ENCODE measurements around the gene TMEM140. TPM values are rescaled to one million over a fixed set of nuclear protein-coding genes. Genes with fewer than 3 reads are reported as not detected.

TMEM140 gene
- total and polyA plus RNA-seq, 2 of the 13 experiments (the other 11 are each of a cell fraction or from before 2014, with no cell fraction given) = 9.2 to 21.7 TPM

DNA sequence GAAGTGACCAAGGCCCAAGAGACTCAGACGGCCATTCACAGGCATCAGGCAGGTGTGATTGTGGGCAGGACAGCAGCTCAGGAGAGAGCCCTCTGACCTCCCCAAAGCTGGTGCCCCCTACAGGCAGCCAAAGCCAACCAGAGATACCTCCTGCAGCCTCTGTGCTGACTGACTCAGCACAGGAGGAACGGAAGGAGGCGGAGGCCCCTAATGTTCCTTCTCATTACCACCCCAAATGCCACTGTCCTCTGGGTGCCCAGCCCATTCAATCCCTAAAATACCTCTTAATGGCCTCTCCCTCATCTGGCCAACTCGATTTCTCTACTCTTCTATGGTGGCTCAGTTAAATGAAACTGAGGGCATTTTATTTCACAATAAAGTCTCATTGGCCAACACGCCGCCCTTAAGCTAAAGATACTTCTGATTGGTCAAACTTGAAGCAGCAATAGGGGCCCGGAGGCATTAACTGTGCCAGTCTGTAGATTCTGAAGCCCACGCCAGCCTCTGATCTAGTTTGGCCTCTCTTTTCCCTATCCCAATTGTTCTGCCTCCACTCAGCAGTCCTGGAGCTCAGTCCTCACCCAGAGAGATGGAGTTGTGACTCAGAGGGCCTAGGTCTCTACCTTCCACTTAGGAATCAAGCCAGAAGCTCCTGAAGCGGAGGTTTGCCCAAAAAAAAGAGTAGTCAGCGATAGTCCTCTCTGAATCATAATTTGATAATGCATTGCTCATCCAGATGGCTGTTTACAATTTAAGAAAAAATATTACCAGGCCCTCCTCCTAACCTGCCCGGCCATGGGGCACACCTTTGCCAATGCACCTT, 21.5 kb downstream of the TMEM140 start (continued):
- TF ChIP-seq, protein P1, sequence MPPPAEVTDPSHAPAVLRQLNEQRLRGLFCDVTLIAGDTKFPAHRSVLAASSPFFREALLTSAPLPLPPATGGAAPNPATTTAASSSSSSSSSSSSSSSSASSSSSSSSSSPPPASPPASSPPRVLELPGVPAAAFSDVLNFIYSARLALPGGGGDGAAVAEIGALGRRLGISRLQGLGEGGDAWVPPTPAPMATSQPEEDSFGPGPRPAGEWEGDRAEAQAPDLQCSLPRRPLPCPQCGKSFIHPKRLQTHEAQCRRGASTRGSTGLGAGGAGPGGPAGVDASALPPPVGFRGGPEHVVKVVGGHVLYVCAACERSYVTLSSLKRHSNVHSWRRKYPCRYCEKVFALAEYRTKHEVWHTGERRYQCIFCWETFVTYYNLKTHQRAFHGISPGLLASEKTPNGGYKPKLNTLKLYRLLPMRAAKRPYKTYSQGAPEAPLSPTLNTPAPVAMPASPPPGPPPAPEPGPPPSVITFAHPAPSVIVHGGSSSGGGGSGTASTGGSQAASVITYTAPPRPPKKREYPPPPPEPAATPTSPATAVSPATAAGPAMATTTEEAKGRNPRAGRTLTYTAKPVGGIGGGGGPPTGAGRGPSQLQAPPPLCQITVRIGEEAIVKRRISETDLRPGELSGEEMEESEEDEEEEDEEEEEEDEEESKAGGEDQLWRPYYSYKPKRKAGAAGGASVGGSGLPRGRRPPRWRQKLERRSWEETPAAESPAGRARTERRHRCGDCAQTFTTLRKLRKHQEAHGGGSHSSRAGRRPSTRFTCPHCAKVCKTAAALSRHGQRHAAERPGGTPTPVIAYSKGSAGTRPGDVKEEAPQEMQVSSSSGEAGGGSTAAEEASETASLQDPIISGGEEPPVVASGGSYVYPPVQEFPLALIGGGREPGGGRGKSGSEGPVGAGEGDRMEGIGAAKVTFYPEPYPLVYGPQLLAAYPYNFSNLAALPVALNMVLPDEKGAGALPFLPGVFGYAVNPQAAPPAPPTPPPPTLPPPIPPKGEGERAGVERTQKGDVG (CRISPR knock-in tag; IDR thresholded peaks at IDR 0.05; ENCODE audit: borderline replicate concordance) = no peak
- TF ChIP-seq, protein P2, sequence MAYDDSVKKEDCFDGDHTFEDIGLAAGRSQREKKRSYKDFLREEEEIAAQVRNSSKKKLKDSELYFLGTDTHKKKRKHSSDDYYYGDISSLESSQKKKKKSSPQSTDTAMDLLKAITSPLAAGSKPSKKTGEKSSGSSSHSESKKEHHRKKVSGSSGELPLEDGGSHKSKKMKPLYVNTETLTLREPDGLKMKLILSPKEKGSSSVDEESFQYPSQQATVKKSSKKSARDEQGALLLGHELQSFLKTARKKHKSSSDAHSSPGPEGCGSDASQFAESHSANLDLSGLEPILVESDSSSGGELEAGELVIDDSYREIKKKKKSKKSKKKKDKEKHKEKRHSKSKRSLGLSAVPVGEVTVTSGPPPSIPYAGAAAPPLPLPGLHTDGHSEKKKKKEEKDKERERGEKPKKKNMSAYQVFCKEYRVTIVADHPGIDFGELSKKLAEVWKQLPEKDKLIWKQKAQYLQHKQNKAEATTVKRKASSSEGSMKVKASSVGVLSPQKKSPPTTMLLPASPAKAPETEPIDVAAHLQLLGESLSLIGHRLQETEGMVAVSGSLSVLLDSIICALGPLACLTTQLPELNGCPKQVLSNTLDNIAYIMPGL (CRISPR knock-in tag; IDR thresholded peaks at IDR 0.05; ENCODE audit: borderline replicate concordance in 1 of 2, low read depth in 1 of 2) = peak in 1 of 2 experiments; percentile 75; a peak in 2 of 4 replicates
- TF ChIP-seq, protein P3, sequence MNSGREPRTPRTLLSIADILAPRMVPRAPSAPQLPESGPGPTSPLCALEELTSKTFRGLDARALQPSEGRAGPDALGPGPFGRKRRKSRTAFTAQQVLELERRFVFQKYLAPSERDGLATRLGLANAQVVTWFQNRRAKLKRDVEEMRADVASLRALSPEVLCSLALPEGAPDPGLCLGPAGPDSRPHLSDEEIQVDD (CRISPR knock-in tag; IDR thresholded peaks at IDR 0.05; ENCODE audit: borderline replicate concordance) = no peak
- TF ChIP-seq ZMAT3 (CRISPR knock-in tag; conservative IDR thresholded peaks at IDR 0.05) (no peak; the same call in 1 of the 2 replicates), MXI1 (IDR thresholded peaks at IDR 0.05; ENCODE audit: borderline replicate concordance, low read depth, low read length) (no peak), SATB2 (CRISPR knock-in tag; IDR thresholded peaks at IDR 0.05) (no peak), ZNF530 (CRISPR knock-in tag; IDR thresholded peaks at IDR 0.05; ENCODE audit: low read depth) (no peak), SMARCE1 (IDR thresholded peaks at IDR 0.05; ENCODE audit: borderline replicate concordance) (no peak), CENPT (CRISPR knock-in tag; IDR thresholded peaks at IDR 0.05; ENCODE audit: low read depth) (no peak), MED1 (CRISPR knock-in tag; IDR thresholded peaks at IDR 0.05) (peak; percentile 39)
- TF ChIP-seq, protein P4, sequence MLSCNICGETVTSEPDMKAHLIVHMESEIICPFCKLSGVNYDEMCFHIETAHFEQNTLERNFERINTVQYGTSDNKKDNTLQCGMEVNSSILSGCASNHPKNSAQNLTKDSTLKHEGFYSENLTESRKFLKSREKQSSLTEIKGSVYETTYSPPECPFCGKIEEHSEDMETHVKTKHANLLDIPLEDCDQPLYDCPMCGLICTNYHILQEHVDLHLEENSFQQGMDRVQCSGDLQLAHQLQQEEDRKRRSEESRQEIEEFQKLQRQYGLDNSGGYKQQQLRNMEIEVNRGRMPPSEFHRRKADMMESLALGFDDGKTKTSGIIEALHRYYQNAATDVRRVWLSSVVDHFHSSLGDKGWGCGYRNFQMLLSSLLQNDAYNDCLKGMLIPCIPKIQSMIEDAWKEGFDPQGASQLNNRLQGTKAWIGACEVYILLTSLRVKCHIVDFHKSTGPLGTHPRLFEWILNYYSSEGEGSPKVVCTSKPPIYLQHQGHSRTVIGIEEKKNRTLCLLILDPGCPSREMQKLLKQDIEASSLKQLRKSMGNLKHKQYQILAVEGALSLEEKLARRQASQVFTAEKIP (CRISPR knock-in tag; IDR thresholded peaks at IDR 0.05; ENCODE audit: borderline replicate concordance) = no peak
- TF ChIP-seq, protein P5, sequence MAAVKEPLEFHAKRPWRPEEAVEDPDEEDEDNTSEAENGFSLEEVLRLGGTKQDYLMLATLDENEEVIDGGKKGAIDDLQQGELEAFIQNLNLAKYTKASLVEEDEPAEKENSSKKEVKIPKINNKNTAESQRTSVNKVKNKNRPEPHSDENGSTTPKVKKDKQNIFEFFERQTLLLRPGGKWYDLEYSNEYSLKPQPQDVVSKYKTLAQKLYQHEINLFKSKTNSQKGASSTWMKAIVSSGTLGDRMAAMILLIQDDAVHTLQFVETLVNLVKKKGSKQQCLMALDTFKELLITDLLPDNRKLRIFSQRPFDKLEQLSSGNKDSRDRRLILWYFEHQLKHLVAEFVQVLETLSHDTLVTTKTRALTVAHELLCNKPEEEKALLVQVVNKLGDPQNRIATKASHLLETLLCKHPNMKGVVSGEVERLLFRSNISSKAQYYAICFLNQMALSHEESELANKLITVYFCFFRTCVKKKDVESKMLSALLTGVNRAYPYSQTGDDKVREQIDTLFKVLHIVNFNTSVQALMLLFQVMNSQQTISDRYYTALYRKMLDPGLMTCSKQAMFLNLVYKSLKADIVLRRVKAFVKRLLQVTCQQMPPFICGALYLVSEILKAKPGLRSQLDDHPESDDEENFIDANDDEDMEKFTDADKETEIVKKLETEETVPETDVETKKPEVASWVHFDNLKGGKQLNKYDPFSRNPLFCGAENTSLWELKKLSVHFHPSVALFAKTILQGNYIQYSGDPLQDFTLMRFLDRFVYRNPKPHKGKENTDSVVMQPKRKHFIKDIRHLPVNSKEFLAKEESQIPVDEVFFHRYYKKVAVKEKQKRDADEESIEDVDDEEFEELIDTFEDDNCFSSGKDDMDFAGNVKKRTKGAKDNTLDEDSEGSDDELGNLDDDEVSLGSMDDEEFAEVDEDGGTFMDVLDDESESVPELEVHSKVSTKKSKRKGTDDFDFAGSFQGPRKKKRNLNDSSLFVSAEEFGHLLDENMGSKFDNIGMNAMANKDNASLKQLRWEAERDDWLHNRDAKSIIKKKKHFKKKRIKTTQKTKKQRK (IDR thresholded peaks at IDR 0.05; ENCODE audit: low read length) = no peak
